K562 (cell line): Measurements from ENCODE around the gene HIVEP1. TPM values are rescaled to one million over a fixed set of nuclear protein-coding genes. Genes with fewer than 3 reads are reported as not detected.

Source experiments
- BMI1 ChIP-seq: fragments of 150-350 bp; IDR thresholded peaks from 2 replicates; pipeline ENCODE4 v1.6.1; 2014; ENCODE audit warnings: low read length
- CBFA2T2 ChIP-seq: fragments of 450-650 bp; conservative IDR thresholded peaks from 2 replicates; pipeline ENCODE4 v1.6.1; 2017; ENCODE audit warnings: mild to moderate bottlenecking
- ERF ChIP-seq: fragments of 450-650 bp; formaldehyde crosslinking; IDR thresholded peaks from 2 replicates; pipeline ENCODE4 v1.4.0; 2020; ENCODE audit warnings: mild to moderate bottlenecking, mixed read lengths
- ETV6 ChIP-seq, 3 experiments: fragments of 150-350 bp in 1 of 3; sonication (generic) in 1 of 3; formaldehyde crosslinking in 1 of 3; IDR thresholded peaks; 2 replicates each; pipeline versions ENCODE4 v1.6.1 to v1.8.0; 2014 to 2022; ENCODE audit warnings: borderline replicate concordance in 2 of 3, low read depth in 2 of 3, antibody characterized with exemption in 1 of 3, low read length in 1 of 3, mild to moderate bottlenecking in 1 of 3, missing genetic modification reagents in 1 of 3
- EWSR1 ChIP-seq: fragments of 450-650 bp; IDR thresholded peaks from 2 replicates; pipeline ENCODE4 v1.6.1; 2018; ENCODE audit warnings: borderline replicate concordance, mild to moderate bottlenecking, low read depth, moderate library complexity; ENCODE audit not compliant: partially characterized antibody
- FOSL1 ChIP-seq: fragments of 200-800 bp; sonication (Bioruptor generic); conservative IDR thresholded peaks from 2 replicates; pipeline ENCODE4 v1.6.1; 2016; ENCODE audit warnings: missing genetic modification characterization, missing compliant biosample characterization
- HLTF ChIP-seq: fragments of 450-650 bp; IDR thresholded peaks from 2 replicates; pipeline ENCODE4 v1.6.1; 2016
- IFI16 ChIP-seq: fragments of 250-450 bp; sonication (Bioruptor Pico); IDR thresholded peaks from 2 replicates; pipeline ENCODE4 v2.1.2; 2022; ENCODE audit warnings: mild to moderate bottlenecking, inconsistent platforms
- MCM2 ChIP-seq: fragments of 450-650 bp; IDR thresholded peaks from 2 replicates; pipeline ENCODE4 v1.6.1; 2017; ENCODE audit warnings: low read depth, mild to moderate bottlenecking
- MED1 ChIP-seq: sonication (generic); formaldehyde crosslinking; IDR thresholded peaks from 2 replicates; pipeline ENCODE4 v1.8.1; 2023; ENCODE audit warnings: missing genetic modification reagents, borderline replicate concordance
- MTA3 ChIP-seq: fragments of 450-650 bp; formaldehyde crosslinking; IDR thresholded peaks from 2 replicates; pipeline ENCODE4 v1.6.1; 2017; ENCODE audit warnings: mild to moderate bottlenecking, borderline replicate concordance
- PHF8 ChIP-seq: fragments of 200-600 bp; sonication (generic); IDR thresholded peaks from 2 replicates; pipeline ENCODE4 v1.6.1; 2012; ENCODE audit warnings: mixed run types, mild to moderate bottlenecking, inconsistent platforms, low read length, moderate library complexity, borderline replicate concordance
- POU5F1 ChIP-seq: fragments of 150-350 bp; IDR thresholded peaks from 2 replicates; pipeline ENCODE4 v1.6.1; 2014; ENCODE audit warnings: borderline replicate concordance, low read length, low read depth, mild to moderate bottlenecking; ENCODE audit not compliant: partially characterized antibody
- PTRF ChIP-seq: fragments of 450-650 bp; IDR thresholded peaks from 2 replicates; pipeline ENCODE4 v1.6.1; 2016; ENCODE audit warnings: mild to moderate bottlenecking, missing genetic modification characterization, missing compliant biosample characterization
- RAD21 ChIP-seq, 2 experiments: fragments of 250-450 bp in 1 of 2; fragments of 450-650 bp in 1 of 2; sonication (Bioruptor Pico) in 1 of 2; formaldehyde crosslinking in 1 of 2; IDR thresholded peaks in 1 of 2; conservative IDR thresholded peaks in 1 of 2; 2 replicates each; pipeline versions ENCODE4 v1.4.0 to v1.8.0; 2020 to 2022; ENCODE audit warnings: mild to moderate bottlenecking in 2 of 2, moderate library complexity in 1 of 2
- SMAD4 ChIP-seq: fragments of 250-450 bp; sonication (Bioruptor Pico); conservative IDR thresholded peaks from 2 replicates; pipeline ENCODE4 v1.8.0; 2021; ENCODE audit warnings: inconsistent platforms, mild to moderate bottlenecking, moderate library complexity
- SP2 ChIP-seq: IDR thresholded peaks from 2 replicates; pipeline ENCODE4 v1.6.1; 2011; ENCODE audit warnings: mild to moderate bottlenecking, low read depth, low read length, moderate library complexity; ENCODE audit not compliant: poor library complexity, severe bottlenecking; ENCODE audit errors: extremely low read depth
- SRSF9 ChIP-seq: fragments of 200-400 bp; formaldehyde crosslinking; IDR thresholded peaks from 2 replicates; pipeline ENCODE4 v1.6.1; 2017; ENCODE audit warnings: low read depth, low read length, borderline replicate concordance
- TEAD2 ChIP-seq: fragments of 450-650 bp; IDR thresholded peaks from 2 replicates; pipeline ENCODE4 v1.6.1; 2016; ENCODE audit warnings: missing genetic modification characterization, control low read depth, missing compliant biosample characterization
- YBX1 ChIP-seq: fragments of 450-650 bp; IDR thresholded peaks from 2 replicates; pipeline ENCODE4 v1.7.1; 2016; ENCODE audit warnings: mild to moderate bottlenecking
- ZFX ChIP-seq: sonication (generic); formaldehyde crosslinking; IDR thresholded peaks from 2 replicates; pipeline ENCODE4 v1.8.0; 2022; ENCODE audit warnings: mild to moderate bottlenecking, missing genetic modification reagents, moderate library complexity
- ZNF57 ChIP-seq: fragments of 450-650 bp; formaldehyde crosslinking; IDR thresholded peaks from 2 replicates; pipeline ENCODE4 v1.4.0; 2020; ENCODE audit warnings: mild to moderate bottlenecking, moderate library complexity
- ZNF586 ChIP-seq: fragments of 450-650 bp; formaldehyde crosslinking; conservative IDR thresholded peaks from 2 replicates; pipeline ENCODE4 v1.4.0; 2020; ENCODE audit warnings: mild to moderate bottlenecking, moderate library complexity
- ZNF764 ChIP-seq: fragments of 250-450 bp; sonication (Bioruptor Pico); IDR thresholded peaks from 2 replicates; pipeline ENCODE4 v1.4.0; 2020; ENCODE audit warnings: low read depth, mild to moderate bottlenecking, moderate library complexity
- ZNF780A ChIP-seq: fragments of 250-450 bp; sonication (Bioruptor Pico); IDR thresholded peaks from 2 replicates; pipeline ENCODE4 v1.5.0; 2021; ENCODE audit warnings: mild to moderate bottlenecking
- polyA plus RNA-seq, 8 experiments: library from polyadenylated mRNA; depleted of rRNA in 4 of 8; stranded (reverse) in 5 of 8; unstranded in 3 of 8; fragments of >200 nt; fragmentation: Nextera tagmentation in 2 of 8; fragmentation: Illumina TruSeq in 1 of 8; extraction: Ambion mirVana in 2 of 8; extraction: Trizol in 1 of 8; gene quantifications; 2 replicates each; pipeline versions ENCODE4 v1.2.1 to v1.2.3, GENCODE V29; 2011 to 2014; ENCODE audit warnings: inconsistent platforms in 1 of 8, missing spikeins in 1 of 8
- total RNA-seq, 7 experiments: library from RNA; depleted of rRNA in 6 of 7; stranded (reverse); fragments of >200 nt in 6 of 7; fragmentation: Illumina TruSeq in 2 of 7; extraction: Trizol in 2 of 7; gene quantifications; 2 replicates each; pipeline versions ENCODE4 v1.2.1 to v1.2.3, GENCODE V29; 2011 to 2021; ENCODE audit warnings: low replicate concordance in 1 of 7
- TF ChIP-seq, protein P1 (sequence below): fragments of 250-450 bp; sonication (Bioruptor Pico); IDR thresholded peaks from 2 replicates; pipeline ENCODE4 v1.8.0; 2021; ENCODE audit warnings: mild to moderate bottlenecking, moderate library complexity
- TF ChIP-seq, protein P2 (sequence below): fragments of 250-450 bp; sonication (Bioruptor Pico); IDR thresholded peaks from 2 replicates; pipeline ENCODE4 v1.5.0; 2021; ENCODE audit warnings: mild to moderate bottlenecking, borderline replicate concordance

The HIVEP1 gene
- total and polyA plus RNA-seq, 9 of the 15 experiments (the other 6 are each of a cell fraction or from before 2014, with no cell fraction given): 6.0 to 33.3 (median 21.7) TPM

DNA sequence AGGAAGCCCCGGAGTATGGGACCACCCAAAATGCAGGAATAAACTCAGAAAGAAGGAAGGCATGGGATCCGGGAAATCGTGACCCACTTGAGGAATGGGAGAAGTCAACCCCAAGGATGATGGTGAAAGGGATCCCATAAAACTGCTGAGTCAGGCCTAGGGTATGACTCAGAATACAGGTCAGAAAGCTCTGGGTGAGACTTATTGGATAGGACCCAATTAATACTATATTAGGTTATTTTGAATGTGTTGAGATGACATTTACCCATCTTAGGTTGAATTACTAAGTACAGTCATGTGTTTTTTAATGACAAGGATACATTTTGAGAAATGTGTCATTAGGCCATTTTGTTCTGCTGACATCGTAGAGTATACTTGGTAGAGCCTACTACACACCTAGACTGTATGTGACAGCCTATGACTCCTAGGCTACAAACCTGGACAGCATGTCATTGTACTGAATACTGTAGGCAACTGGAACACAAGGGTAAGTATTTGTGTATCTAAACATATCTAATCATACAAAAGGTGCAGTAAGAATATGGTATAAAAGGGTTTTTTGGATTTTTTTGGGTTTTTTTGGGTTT is 17.1 kb upstream of the HIVEP1 start (continued):
- TF ChIP-seq, protein P1, sequence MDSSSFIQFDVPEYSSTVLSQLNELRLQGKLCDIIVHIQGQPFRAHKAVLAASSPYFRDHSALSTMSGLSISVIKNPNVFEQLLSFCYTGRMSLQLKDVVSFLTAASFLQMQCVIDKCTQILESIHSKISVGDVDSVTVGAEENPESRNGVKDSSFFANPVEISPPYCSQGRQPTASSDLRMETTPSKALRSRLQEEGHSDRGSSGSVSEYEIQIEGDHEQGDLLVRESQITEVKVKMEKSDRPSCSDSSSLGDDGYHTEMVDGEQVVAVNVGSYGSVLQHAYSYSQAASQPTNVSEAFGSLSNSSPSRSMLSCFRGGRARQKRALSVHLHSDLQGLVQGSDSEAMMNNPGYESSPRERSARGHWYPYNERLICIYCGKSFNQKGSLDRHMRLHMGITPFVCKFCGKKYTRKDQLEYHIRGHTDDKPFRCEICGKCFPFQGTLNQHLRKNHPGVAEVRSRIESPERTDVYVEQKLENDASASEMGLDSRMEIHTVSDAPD (CRISPR knock-in tag): no peak
- no peak for TF ChIP-seq BMI1
- no peak for TF ChIP-seq IFI16 (CRISPR knock-in tag)
- TF ChIP-seq ZNF780A (CRISPR knock-in tag): no peak
- peak; percentile 71 for TF ChIP-seq FOSL1 (tag)
- no peak for TF ChIP-seq TEAD2 (tag)
- no peak for TF ChIP-seq EWSR1
- TF ChIP-seq MCM2: no peak
- no peak for TF ChIP-seq ZNF586 (CRISPR knock-in tag)
- no peak for TF ChIP-seq RAD21 (CRISPR knock-in tag; conservative IDR thresholded peaks at IDR 0.05 in 1 of 2, IDR thresholded peaks at IDR 0.05 in 1 of 2)
- no peak for TF ChIP-seq SMAD4 (CRISPR knock-in tag)
- TF ChIP-seq ZNF57 (CRISPR knock-in tag): no peak
- TF ChIP-seq ZFX (CRISPR knock-in tag): no peak
- TF ChIP-seq, protein P2, sequence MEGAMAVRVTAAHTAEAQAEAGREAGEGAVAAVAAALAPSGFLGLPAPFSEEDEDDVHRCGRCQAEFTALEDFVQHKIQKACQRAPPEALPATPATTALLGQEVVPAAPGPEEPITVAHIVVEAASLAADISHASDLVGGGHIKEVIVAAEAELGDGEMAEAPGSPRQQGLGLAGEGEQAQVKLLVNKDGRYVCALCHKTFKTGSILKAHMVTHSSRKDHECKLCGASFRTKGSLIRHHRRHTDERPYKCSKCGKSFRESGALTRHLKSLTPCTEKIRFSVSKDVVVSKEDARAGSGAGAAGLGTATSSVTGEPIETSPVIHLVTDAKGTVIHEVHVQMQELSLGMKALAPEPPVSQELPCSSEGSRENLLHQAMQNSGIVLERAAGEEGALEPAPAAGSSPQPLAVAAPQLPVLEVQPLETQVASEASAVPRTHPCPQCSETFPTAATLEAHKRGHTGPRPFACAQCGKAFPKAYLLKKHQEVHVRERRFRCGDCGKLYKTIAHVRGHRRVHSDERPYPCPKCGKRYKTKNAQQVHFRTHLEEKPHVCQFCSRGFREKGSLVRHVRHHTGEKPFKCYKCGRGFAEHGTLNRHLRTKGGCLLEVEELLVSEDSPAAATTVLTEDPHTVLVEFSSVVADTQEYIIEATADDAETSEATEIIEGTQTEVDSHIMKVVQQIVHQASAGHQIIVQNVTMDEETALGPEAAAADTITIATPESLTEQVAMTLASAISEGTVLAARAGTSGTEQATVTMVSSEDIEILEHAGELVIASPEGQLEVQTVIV (CRISPR knock-in tag): no peak
- no peak for TF ChIP-seq ZNF764 (CRISPR knock-in tag)
- TF ChIP-seq ERF: no peak
- TF ChIP-seq MTA3: no peak
- TF ChIP-seq SP2: no peak
- TF ChIP-seq SRSF9: no peak
- no peak for TF ChIP-seq HLTF
- TF ChIP-seq PHF8: no peak
- TF ChIP-seq ETV6 (IDR thresholded peaks at IDR 0.05; ENCODE audit: borderline replicate concordance in 1 of 2, low read depth in 2 of 2, low read length in 1 of 2): no peak
- TF ChIP-seq ETV6 (CRISPR knock-in tag; IDR thresholded peaks at IDR 0.05; ENCODE audit: borderline replicate concordance): no peak
- no peak for TF ChIP-seq PTRF
- TF ChIP-seq CBFA2T2: no peak
- no peak for TF ChIP-seq MED1
- TF ChIP-seq YBX1: no peak
- TF ChIP-seq POU5F1: no peak
